GM18520 (cell line): Measurements from ENCODE around the gene ZFAND3.

Experiments
- ATAC-seq: cut with Tn5 transposase; IDR thresholded peaks from one replicate; pipeline ENCODE4 v1.9.1; 2021; ENCODE audit not compliant: unreplicated experiment

ZFAND3 gene

DNA sequence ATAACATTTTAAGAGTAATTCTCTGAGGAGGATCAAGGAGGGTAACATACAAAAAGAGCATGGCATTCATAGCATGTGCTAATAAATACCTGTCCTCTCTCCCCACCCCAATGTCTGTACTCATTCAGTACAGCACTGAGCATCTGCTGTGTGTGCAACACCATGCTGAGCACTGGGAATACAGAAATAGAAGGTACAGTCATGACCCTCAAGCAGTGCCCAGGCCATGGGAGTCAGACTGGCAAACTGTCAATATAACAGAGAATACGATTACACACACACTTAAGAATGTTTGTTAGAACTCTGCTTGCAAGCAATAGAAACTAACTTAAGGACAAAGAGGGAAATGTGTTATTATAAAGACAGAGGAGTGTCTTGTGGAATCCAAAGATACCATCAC is 24.7 kb upstream of the ZFAND3 start:
- no peak for ATAC-seq

DNA sequence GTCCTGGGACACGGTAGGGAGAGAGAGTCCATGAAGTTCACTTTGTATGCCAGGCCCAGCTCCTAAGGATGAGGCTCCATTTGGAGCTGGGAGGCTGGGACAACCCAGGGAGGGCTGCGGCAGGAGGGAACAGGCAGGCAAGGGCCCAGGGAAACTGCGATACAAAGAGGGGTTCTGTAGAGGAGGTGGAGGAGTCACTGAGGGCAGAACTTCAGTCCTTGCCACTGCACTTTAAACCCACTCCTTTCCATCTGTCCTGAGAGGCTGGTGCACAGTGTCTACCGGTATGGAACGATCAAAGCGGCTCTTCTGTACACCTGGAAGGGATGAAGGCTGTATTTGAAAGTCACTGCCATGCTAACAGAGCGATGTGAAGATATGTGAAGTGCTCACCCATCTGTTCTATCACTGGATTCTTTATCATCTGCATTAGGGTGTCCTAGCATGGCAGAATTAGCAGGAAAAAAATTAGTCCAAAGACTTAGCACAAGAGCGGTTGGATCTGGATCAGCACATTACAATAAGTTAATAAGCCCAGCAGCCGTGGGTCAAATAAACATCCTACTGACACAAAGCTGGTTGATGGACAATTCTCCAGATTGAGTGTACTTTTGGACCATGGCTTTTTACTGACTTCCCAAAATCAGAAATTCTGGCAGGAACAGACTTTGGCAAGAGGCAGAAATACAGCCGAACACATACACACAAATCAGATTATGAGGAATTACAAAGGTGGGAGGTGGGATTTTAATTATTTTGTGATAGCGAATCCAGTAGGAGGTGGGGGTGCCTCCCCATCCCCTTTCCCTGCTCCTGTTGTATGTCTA is 20.9 kb upstream of the ZFAND3 start:
- no peak for ATAC-seq

DNA sequence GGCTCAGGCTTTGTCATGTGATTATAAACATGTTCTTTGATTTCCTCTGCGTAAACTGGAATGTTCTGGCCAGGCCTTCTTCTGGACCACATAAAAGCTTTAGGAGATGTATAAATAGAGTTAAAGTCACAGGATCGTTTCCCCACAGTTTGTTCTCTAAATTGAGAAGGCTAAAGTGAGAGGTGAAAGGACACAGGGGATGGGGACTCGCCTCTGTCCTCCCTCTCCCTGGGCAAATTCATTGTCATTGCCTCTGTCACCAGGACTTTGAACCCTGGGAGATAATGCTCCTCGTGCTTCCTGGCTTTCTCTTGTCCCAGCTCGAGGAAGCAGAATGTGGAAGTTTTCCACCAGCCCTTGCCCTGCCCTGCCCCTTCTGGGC is 20.3 kb upstream of the ZFAND3 start:
- no peak for ATAC-seq

- no peak for ATAC-seq
Observed at GRCh38 chr6:37800703-37801604, 18.6 kb upstream of the ZFAND3 start.

GRCh38 chr6:37801605-37801940 is 18.0 kb upstream of the ZFAND3 start:
- ATAC-seq: no peak

GRCh38 chr6:37802810-37803209 is 16.7 kb upstream of the ZFAND3 start:
- ATAC-seq: no peak

- ATAC-seq: no peak
Observed at GRCh38 chr6:37804586-37804985, 14.9 kb upstream of the ZFAND3 start.

GRCh38 chr6:37806213-37806612 is 13.3 kb upstream of the ZFAND3 start:
- no peak for ATAC-seq

- no peak for ATAC-seq
Observed at GRCh38 chr6:37807656-37808055, 11.9 kb upstream of the ZFAND3 start.

DNA sequence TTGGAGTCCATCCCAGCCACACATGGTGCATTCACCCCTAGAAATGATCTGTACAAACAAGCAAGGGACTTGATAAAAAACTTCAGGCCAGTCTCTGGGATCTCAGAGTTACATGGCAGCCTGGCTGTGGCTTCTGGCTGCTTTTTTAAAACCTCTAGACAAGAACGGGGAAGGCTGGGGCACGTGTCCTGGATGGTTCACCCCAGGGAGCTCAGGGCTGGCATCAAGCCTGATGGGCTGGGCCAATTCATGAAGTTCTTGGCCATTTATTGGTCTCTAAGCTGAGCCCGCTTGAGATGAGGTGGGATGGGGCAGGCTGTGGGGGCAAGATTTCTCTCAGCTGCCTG is 10.4 kb upstream of the ZFAND3 start:
- ATAC-seq: no peak

DNA sequence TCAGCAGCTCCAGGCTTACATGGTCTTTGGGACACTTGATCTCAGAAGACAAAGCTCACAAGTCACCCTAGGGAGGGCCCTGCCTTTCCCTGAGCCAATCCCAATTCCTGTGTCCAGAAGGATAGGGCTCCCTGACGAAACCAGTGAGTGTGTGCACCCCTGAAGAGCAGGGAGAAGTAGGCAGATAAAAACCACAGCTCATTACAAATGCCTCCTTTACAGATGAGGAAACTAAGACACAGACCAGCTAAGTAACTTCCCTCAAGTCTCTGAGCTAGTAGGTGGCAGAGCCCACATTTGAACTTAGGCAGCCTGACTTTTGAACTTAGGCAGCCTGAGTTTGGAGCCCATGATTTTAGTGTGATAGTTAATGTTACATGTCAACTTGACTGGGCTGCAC is 6.7 kb upstream of the ZFAND3 start:
- no peak for ATAC-seq

DNA sequence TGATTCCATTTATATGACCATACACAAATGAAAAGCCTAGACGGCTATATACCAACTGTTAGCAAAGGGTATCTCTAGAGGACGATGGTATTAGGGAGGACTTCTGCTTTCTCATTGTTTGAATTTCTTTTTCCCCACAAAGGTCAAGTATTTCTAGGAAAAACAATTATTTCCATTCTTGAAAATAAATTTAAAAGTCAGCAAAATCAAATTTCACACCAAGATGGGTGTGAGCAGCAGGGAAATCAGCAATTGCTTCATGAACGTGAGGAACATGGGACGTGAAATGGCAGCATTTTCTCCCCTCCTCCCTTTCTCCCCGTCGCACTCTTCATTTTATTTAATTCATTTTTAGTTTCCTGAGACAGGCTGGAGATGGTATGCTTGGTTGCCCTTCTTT is 5.2 kb upstream of the ZFAND3 start:
- no peak for ATAC-seq

GRCh38 chr6:37816599-37817375 is 2.7 kb upstream of the ZFAND3 start:
- no peak for ATAC-seq

DNA sequence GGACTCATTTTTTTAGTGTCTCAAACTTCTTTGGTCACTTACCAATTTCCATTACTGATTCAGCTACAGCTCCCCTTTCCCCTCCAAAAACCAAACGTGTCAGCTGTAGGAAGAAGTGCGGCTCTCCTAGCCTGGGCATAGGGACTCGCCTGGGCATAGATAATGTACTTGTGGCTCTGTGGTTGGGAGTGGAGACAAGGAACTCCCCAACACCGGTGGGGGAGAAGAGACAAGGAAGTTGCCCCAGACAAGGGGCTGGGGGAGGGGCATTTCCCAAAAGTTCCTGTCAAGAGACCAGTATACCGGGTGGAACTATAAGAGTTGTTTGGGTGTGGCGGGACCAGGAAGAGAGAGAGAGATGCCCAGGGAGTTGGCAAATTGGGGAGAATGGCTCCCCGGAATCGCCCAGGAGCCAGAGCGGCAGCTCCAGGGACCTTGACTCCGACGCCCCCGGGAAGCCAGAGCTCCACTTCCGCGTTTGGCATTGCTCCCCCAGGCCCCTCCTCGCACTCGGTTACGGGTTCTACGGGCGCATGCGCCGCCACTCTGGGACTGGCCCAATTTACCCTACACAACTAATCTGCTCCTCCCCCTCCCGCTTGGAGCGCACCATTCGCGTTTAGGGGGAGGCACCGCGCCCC is 871 bp upstream of the ZFAND3 start:
- ATAC-seq: peak; percentile 63

DNA sequence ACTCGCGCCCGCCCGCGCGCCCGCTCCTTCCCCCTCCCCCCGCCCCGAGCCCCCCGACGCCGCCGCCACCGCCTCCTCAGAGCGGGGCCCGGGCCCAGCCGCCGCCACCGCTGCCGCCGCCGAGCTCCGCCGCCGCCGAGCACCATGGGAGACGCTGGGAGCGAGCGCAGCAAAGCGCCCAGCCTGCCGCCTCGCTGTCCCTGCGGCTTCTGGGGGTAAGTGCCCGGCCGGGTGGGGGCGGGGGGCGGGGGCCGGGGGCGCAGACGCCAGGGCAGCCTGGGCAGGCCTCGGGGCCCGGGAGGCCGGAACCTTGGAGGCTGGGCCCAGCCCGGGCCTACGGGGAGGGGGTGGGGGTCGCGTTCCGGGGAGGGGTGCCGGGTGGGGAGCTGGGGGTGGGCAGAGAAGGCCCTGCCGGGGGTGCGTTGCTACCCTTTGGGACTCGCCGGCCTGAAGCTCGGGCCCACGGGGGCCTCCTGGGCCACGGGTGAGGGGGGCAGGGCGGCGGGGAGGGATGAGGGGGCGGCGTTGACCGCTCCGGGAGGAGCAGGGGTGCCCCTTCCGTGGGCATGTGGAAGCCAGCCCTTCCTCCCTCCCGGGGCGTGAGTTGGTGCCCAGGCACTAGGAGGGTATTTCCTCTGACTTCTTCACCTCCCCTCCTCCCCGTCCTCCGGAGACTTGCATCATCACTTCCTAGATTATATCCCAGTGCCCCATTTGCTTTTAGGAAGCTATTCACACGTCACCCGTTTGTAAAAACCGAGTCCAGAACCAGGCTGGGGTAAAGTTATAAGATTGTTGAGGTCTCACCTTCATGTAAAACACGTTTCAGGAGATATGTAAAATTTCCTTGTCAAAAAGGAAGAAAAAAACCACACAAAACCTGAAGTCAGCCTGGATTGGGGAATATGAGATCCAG is 533 bp downstream of the ZFAND3 start:
- ATAC-seq: no peak

DNA sequence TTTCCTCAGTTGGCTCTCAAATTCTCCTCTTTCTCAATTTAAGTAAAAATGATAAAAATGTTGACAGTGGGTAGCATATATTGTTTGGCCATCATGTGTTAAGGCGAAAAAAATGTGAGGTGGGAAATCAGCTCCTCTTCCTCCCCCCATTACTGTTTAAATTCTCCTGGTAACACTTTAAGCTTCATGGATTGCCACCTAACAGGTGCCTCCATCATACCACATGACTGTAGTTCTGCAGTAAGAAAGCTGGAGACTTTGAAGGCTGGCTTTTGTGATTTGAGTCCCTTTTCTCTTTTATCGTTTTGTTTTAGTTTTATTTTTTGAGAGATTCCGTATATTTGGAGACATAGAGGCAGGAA is 1.2 kb downstream of the ZFAND3 start:
- ATAC-seq: no peak

- no peak for ATAC-seq
Observed at GRCh38 chr6:37821446-37821845, 1.9 kb downstream of the ZFAND3 start.

DNA sequence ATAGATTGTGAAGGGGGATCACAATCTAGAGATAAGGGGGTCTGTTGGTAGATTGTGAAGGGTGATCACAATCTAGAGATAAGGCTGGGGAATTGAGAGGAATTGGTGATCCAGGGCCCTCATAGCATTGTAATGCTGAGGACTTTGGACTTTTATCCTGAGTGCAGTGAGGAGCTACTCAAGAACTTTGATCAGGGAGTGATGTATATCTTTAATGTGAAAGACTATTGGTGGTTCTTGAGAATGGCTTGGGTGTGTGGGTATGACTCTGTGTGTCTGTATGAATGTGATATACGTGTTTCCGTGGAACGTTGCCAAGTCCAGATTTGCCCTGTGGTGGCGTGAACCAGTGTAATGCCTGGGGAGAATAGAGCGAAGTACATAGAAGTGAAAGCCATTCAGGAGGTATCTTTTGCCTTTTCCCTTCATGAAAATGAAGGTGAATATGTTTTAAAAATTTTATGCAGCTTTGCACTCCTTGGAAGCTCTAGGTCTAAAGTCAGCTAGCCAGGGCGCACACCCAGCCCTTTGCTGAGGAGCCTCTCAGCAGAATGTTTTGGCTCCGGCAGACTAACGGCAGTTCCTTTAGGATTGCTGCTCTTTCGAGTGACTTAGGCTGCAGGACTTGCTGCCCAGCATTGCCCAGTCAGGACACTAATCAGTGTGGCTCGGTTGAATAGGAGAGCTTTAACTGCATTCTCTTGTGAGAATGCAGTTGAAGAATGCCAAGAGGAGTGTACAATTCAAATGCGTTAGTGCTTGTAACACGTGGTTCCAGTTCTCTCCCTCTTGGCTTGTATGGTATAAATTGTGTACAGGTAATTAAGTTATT is 3.5 kb downstream of the ZFAND3 start:
- ATAC-seq: no peak

- ATAC-seq: no peak
Observed at GRCh38 chr6:37824170-37824569, 4.6 kb downstream of the ZFAND3 start.
